Measurements from ENCODE around the gene CYP2U1.

DNA sequence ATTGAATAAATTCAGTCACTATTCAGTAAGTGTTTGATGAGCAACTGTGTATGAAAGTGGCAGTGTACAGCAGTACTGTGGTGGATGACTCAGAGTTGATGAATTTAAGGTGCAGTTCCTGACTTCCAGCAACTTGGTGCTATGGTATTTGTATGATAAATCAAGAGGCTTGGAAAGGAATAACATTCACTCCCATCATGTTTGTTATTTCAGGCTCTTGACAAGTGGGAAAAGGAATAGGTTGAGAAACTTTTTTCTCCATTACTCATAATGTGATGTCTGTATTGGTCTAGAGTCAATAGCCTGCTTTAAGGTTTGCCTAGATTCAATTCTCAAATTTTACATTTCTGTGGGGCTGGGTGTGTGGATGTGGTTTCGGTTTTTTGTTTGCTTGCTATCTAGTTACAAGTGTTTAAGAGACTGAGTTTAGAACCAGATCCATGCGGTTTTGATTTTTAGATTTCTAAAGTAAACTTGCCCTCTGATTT lies 35.1 kb upstream of the CYP2U1 start:
- TF ChIP-seq POLR2A (IDR thresholded peaks at IDR 0.05; ENCODE audit: low read depth, low read length) = no peak
- TF ChIP-seq TAF1 (IDR thresholded peaks at IDR 0.05; ENCODE audit: borderline replicate concordance, low read depth, low read length) = no peak
- no peak for TF ChIP-seq POLR2AphosphoS5 (IDR thresholded peaks at IDR 0.05; ENCODE audit: low read depth, low read length)
